IPS-18a (cell line): ENCODE measurements around the gene ROBO1.

Experiments used
- H3K27ac ChIP-seq: one replicate; pipeline ENCODE4 v1.5.1; 2013; ENCODE audit warnings: low read length
- H3K27me3 ChIP-seq: one replicate; pipeline ENCODE4 v1.6.1; 2013; ENCODE audit warnings: mild to moderate bottlenecking, low read length; ENCODE audit not compliant: control insufficient read depth, insufficient read depth
- H3K36me3 ChIP-seq: one replicate; pipeline ENCODE4 v1.6.1; 2013; ENCODE audit warnings: low read depth, low read length; ENCODE audit not compliant: control insufficient read depth
- H3K4me1 ChIP-seq: one replicate; pipeline ENCODE4 v1.6.1; 2013; ENCODE audit warnings: low read depth, low read length; ENCODE audit not compliant: control insufficient read depth
- H3K4me3 ChIP-seq: one replicate; pipeline ENCODE4 v1.5.1; 2013; ENCODE audit warnings: low read length
- H3K9ac ChIP-seq: one replicate; pipeline ENCODE4 v1.6.1; 2013; ENCODE audit warnings: mild to moderate bottlenecking, low read length, moderate library complexity
- H3K9me3 ChIP-seq: one replicate; pipeline ENCODE4 v1.6.1; 2013; ENCODE audit warnings: low read depth, low read length; ENCODE audit not compliant: control insufficient read depth

Gene ROBO1

DNA sequence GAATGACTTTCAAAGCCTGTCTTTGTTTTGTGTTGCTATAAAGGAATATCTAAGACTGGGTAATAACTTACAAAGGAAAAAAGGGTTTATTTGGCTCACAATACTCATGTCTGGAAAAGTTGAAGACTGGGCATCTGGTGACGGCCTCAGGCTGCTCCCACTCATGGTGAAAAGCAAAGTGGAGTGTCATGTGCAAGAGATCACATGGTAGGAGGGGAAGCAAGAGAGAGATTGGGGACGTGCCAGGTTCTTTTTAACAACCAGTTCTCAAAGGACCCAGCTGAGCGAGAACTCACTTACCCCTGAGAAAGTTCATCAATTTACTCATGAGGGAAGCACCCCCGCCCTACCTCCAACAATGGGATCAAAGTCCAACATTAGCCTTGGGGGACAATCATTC lies 929.4 kb downstream of the ROBO1 start:
- H3K36me3 ChIP-seq = no peaks in the 10 kb centered on the region
- H3K27ac ChIP-seq = no peak overlapping the region
- H3K4me1 ChIP-seq = peaks cover 9% of the 10 kb centered on the region
- no peak overlapping the region for H3K4me3 ChIP-seq
- H3K9ac ChIP-seq = no peak overlapping the region
- H3K9me3 ChIP-seq = no peaks in the 10 kb centered on the region
- no peaks in the 10 kb centered on the region for H3K27me3 ChIP-seq

DNA sequence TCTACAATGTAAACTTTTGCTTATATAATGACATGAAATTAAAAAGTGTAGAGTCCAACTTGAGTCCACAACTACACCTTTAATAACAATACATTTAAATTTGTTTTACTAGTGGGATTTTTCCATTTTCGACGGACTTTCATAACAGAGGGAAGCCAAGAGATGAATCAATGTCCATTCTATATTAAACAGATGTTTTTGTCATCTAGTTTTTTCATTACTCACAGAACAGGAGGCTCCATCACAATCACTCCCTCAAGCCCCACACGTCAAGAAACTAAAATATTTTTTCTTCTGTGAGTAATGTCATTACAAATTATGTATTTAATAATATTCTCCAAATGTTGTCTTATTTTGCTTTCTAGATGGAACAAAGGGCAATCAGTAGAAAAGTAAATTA lies 932.9 kb downstream of the ROBO1 start:
- Histone ChIP-seq H3K9me3 (no peaks in the 10 kb centered on the region), H3K36me3 (no peaks in the 10 kb centered on the region), H3K9ac (no peak overlapping the region), H3K4me3 (no peak overlapping the region), H3K4me1 (peaks cover 9% of the 10 kb centered on the region), H3K27ac (no peak overlapping the region), H3K27me3 (no peaks in the 10 kb centered on the region)

DNA sequence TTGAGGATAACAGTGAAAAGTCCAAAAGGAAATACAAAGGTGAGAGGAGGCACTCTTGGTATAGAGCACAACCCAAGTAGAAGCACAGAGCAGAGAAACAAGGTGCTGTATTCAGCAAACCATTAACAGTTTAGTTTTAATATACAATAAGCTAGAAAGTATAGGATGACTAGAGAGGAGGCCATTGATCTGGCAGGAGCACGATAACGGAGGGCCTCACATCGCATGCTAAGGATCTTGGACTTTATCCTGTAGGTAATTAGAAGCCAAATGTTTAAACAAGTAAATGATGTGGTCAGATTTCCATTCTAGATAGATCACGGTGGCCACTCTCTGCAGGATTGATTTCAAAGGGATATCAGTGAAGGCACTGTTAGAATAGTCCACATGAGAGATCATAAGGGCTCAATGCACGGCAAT lies 935.0 kb downstream of the ROBO1 start:
- H3K27ac ChIP-seq = no peak overlapping the region
- H3K36me3 ChIP-seq = no peaks in the 10 kb centered on the region
- peaks cover 9% of the 10 kb centered on the region for H3K4me1 ChIP-seq
- H3K4me3 ChIP-seq = no peak overlapping the region
- no peak overlapping the region for H3K9ac ChIP-seq
- no peaks in the 10 kb centered on the region for H3K9me3 ChIP-seq
- no peaks in the 10 kb centered on the region for H3K27me3 ChIP-seq

DNA sequence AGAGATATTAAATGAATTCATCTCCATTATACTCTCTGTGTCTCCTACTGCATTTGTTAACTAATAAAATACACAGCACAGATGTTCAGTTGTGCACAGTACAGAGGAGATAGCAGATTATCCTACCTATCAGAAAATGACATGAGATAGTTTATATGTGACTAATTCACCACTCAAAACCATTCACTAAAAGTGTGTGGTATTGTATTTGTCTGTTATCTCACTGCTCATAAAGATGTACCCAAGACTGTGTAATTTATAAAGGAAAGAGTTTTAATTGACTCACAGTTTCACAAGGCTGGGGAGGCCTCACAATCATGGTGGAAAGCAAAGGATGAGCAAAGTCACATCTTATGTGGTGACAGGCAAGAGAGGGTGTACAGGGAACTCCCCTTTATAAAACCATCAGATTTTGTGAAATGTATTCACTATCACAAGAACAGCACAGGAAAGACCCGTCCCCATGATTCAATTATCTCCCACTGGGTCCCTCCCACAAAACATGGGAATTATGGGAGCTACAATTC lies 936.3 kb downstream of the ROBO1 start:
- no peak overlapping the region for H3K4me3 ChIP-seq
- H3K27me3 ChIP-seq = no peaks in the 10 kb centered on the region
- no peak overlapping the region for H3K27ac ChIP-seq
- no peaks in the 10 kb centered on the region for H3K36me3 ChIP-seq
- peaks cover 9% of the 10 kb centered on the region for H3K4me1 ChIP-seq
- H3K9ac ChIP-seq = no peak overlapping the region
- H3K9me3 ChIP-seq = no peaks in the 10 kb centered on the region

DNA sequence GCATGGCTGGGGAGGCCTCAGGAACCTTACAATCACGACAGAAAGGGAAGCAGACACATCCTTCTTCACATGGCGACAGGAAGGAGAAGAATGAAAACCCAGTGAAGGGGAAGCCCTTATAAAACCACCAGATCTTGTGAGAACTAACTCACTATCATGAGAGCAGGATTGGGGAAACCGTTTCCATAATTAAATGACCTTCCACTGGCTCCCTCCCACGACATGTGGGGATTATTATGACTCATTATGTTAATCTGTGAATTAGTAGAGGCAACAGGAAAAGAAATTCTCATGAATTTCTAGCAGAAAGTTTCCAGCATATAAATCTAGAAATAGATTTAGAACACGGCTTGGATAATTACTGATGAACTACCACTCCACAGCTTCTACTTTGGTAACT lies 937.3 kb downstream of the ROBO1 start:
- Histone ChIP-seq H3K9me3 (no peaks in the 10 kb centered on the region), H3K36me3 (no peaks in the 10 kb centered on the region), H3K4me1 (peaks cover 9% of the 10 kb centered on the region), H3K27ac (no peak overlapping the region), H3K27me3 (no peaks in the 10 kb centered on the region), H3K9ac (no peak overlapping the region), H3K4me3 (no peak overlapping the region)

DNA sequence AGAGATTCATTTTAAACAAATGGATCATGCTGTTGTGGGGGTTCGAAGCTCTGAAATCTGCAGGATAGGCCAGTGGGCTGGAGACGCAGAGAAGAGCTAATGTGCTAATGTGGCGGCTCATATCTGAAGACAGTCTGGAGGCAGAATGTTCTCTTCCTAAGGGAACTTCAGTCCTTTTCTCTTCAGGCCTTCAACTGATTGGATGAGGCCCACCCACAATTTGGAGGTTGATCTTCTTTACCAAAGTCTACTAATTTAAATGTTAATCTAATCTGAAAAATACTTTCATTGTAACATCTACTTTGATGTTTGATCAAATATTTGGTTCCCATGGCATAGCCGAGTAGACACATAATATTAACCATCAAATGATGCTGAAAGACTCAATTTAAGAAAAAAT lies 940.2 kb downstream of the ROBO1 start:
- H3K4me1 ChIP-seq = no peaks in the 10 kb centered on the region
- no peak overlapping the region for H3K4me3 ChIP-seq
- no peak overlapping the region for H3K27ac ChIP-seq
- no peaks in the 10 kb centered on the region for H3K9me3 ChIP-seq
- H3K27me3 ChIP-seq = no peaks in the 10 kb centered on the region
- no peak overlapping the region for H3K9ac ChIP-seq
- H3K36me3 ChIP-seq = no peaks in the 10 kb centered on the region

DNA sequence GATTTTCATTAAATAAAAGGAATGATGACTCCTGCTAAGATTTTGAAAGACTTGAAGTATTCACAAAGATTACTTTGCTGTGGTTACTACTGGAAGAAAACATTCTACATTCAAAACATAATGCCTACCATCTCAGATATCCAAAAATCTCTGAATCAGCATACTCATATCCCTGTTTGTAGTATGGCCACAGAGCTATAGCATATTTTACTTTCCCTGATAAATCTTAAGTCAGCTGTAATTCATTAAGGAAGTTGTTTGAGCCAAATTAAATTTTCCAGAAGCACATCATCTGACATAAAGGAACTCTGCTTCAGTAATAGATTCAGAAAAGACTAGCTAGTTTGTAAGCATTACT lies 942.0 kb downstream of the ROBO1 start:
- Histone ChIP-seq H3K4me3 (no peak overlapping the region), H3K4me1 (no peaks in the 10 kb centered on the region), H3K9me3 (no peaks in the 10 kb centered on the region), H3K27ac (no peak overlapping the region), H3K36me3 (no peaks in the 10 kb centered on the region), H3K27me3 (no peaks in the 10 kb centered on the region), H3K9ac (no peak overlapping the region)

DNA sequence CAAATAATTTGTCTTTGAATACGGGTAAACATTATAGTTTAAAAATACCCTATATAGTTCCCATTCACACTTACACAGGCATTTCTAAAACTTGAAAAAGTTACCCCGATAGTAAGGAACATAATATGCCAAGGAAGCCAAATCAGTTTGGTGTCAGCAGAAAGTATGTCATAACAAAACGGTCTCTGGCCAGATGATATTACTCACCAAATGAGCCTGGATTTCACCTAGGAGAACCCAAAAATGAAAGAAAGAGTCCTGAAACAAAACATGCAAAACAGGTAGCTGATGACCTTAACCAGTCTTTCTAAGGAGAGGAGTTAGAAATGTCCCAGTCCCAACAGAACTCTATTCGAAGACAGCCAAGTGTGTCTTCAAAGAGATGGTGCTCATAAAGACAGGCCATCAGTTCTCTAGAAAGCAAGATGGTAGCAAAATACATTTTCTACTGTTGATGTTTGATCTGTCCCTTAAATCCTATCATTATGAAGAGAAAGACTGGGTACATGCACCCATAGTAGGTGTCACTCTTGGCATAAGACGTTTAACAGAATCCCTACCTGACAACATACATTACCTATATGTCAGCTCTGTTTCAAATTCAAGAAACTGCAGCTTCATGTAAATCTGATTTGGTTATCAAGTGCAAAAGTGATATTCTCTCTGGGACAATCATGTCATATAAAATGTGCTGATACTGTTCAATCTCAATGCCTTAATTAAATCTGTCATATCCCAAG lies 942.5 kb downstream of the ROBO1 start:
- no peaks in the 10 kb centered on the region for H3K9me3 ChIP-seq
- H3K27ac ChIP-seq = no peak overlapping the region
- H3K27me3 ChIP-seq = no peaks in the 10 kb centered on the region
- no peaks in the 10 kb centered on the region for H3K36me3 ChIP-seq
- H3K9ac ChIP-seq = no peak overlapping the region
- H3K4me1 ChIP-seq = no peaks in the 10 kb centered on the region
- no peak overlapping the region for H3K4me3 ChIP-seq

DNA sequence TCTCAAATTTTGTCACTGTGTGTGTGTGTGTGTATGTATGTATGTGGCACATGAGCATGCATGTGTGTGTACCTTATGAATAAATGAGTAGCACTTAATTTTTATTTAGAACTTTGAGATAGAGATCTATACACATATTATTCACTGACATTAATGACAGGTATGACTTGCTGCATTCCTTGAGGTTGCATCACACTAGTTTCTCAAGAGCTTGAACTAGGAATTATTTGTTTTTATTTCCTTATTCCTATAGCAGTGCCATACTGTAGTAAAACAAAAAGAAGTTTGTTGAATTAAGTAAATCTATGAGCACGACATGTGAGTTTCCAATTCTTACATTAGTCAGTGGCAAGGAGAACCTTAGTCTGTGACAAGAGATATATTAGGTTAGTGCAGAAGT lies 943.9 kb downstream of the ROBO1 start:
- no peak overlapping the region for H3K27ac ChIP-seq
- no peaks in the 10 kb centered on the region for H3K36me3 ChIP-seq
- H3K9me3 ChIP-seq = no peaks in the 10 kb centered on the region
- no peaks in the 10 kb centered on the region for H3K27me3 ChIP-seq
- H3K4me3 ChIP-seq = no peak overlapping the region
- no peaks in the 10 kb centered on the region for H3K4me1 ChIP-seq
- no peak overlapping the region for H3K9ac ChIP-seq

DNA sequence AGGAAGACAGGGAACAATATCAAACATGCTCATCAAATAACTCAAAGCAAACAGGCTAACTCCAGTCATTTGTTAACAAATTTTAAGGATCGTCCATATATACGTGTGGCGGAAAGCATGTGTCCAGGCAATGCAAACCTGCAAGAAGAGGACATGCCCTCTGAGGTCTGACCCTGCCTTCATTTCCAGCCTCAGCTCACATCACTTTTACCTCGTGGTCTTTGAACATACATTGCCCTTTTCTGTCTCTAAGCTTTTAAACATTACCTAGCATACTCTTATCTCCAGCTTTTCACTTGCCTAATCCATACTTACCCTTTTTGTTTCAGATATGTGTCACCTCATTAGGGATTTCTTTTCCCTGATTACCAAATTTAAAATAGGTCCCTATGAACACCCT lies 944.4 kb downstream of the ROBO1 start:
- Histone ChIP-seq H3K4me3 (no peak overlapping the region), H3K9me3 (no peaks in the 10 kb centered on the region), H3K27me3 (no peaks in the 10 kb centered on the region), H3K36me3 (no peaks in the 10 kb centered on the region), H3K27ac (no peak overlapping the region), H3K4me1 (no peaks in the 10 kb centered on the region), H3K9ac (no peak overlapping the region)

DNA sequence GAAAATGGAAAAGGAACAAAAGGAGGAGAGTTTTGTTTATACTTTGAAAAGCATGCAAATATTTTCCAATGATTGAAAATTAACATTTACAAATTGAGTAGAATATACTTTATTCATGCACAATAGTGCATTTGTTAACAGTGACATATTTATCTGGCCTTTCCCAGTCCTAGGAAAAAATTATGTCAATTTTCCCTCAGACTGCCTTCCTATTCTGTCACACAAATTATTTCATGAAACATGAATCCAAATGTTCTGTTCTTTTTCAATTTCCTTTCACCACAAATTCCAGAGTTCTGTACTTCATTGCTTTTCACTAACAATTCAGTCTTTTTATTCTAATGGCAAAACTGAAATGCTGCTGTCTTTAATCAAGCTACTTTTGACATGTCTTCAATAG lies 945.1 kb downstream of the ROBO1 start:
- no peak overlapping the region for H3K4me3 ChIP-seq
- no peaks in the 10 kb centered on the region for H3K36me3 ChIP-seq
- no peaks in the 10 kb centered on the region for H3K9me3 ChIP-seq
- no peak overlapping the region for H3K27ac ChIP-seq
- H3K9ac ChIP-seq = no peak overlapping the region
- no peaks in the 10 kb centered on the region for H3K4me1 ChIP-seq
- H3K27me3 ChIP-seq = no peaks in the 10 kb centered on the region

DNA sequence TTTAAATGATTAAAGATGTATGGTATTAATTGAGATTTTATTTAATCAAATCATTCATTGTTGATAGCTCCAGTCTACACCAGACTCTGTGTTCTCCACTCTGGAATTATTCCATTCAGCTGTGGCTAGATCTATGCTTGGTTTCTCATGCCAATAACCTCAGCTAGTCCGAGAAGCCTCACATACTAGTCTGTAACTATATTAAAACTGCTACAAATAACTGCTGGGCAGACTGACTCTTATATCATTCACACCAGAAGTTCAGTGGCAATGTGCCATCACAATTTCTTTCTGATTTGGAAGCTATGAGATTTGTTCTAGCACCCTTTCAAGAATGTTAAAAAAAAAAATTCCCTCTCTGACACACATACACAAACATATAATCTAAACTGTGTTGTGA lies 947.3 kb downstream of the ROBO1 start:
- H3K4me1 ChIP-seq = no peaks in the 10 kb centered on the region
- no peaks in the 10 kb centered on the region for H3K27me3 ChIP-seq
- no peaks in the 10 kb centered on the region for H3K9me3 ChIP-seq
- no peak overlapping the region for H3K4me3 ChIP-seq
- no peak overlapping the region for H3K9ac ChIP-seq
- no peaks in the 10 kb centered on the region for H3K36me3 ChIP-seq
- H3K27ac ChIP-seq = no peak overlapping the region
